K562 (cell line): Measurements from ENCODE around the gene FOXO3. TPM values are rescaled to one million over a fixed set of nuclear protein-coding genes. Genes with fewer than 3 reads are reported as not detected.

Experiments
- BACH1 ChIP-seq: fragments of 200-800 bp; sonication (Bioruptor generic); IDR thresholded peaks from 2 replicates; pipeline ENCODE4 v1.6.1; 2016; ENCODE audit warnings: missing genetic modification characterization, missing compliant biosample characterization
- BRCA1 ChIP-seq, 2 experiments: fragments of 450-650 bp in 1 of 2; sonication (generic) in 1 of 2; formaldehyde crosslinking in 1 of 2; IDR thresholded peaks; 2 replicates each; pipeline versions ENCODE4 v1.5.0 to v1.6.1; 2017 to 2020; ENCODE audit warnings: mild to moderate bottlenecking in 1 of 2, missing genetic modification reagents in 1 of 2
- CBFA2T2 ChIP-seq: fragments of 450-650 bp; conservative IDR thresholded peaks from 2 replicates; pipeline ENCODE4 v1.6.1; 2017; ENCODE audit warnings: mild to moderate bottlenecking
- CBX3 ChIP-seq, 2 experiments: IDR thresholded peaks; 1 replicate in 1 of 2; 2 replicates in 1 of 2; pipeline ENCODE4 v1.6.1; 2012; ENCODE audit warnings: inconsistent platforms in 2 of 2, low read length in 2 of 2, borderline replicate concordance in 1 of 2, control low read depth in 1 of 2
- CREB1 ChIP-seq, 2 experiments: sonication (generic) in 1 of 2; formaldehyde crosslinking in 1 of 2; IDR thresholded peaks; 2 replicates each; pipeline versions ENCODE4 v1.6.1 to v1.8.0; 2012 to 2022; ENCODE audit warnings: inconsistent platforms in 1 of 2, mild to moderate bottlenecking in 1 of 2, missing genetic modification reagents in 1 of 2, moderate library complexity in 1 of 2
- HDGF ChIP-seq: fragments of 450-650 bp; IDR thresholded peaks from 2 replicates; pipeline ENCODE4 v1.6.1; 2016
- HNRNPL ChIP-seq: fragments of 200-400 bp; formaldehyde crosslinking; IDR thresholded peaks from 2 replicates; pipeline ENCODE4 v1.6.1; 2017; ENCODE audit warnings: low read depth, mild to moderate bottlenecking, low read length
- MIER1 ChIP-seq: fragments of 450-650 bp; IDR thresholded peaks from 2 replicates; pipeline ENCODE4 v1.6.1; 2016; ENCODE audit warnings: antibody characterized with exemption, mild to moderate bottlenecking, low read depth
- PHF20 ChIP-seq: fragments of 450-650 bp; IDR thresholded peaks from 2 replicates; pipeline ENCODE4 v1.6.1; 2018; ENCODE audit not compliant: partially characterized antibody
- RBM34 ChIP-seq: fragments of 200-400 bp; formaldehyde crosslinking; IDR thresholded peaks from 2 replicates; pipeline ENCODE4 v1.6.1; 2018; ENCODE audit warnings: low read length, borderline replicate concordance; ENCODE audit not compliant: insufficient read depth
- SRF ChIP-seq, 2 experiments: fragments of 250-450, 450-650 bp in 1 of 2; sonication (Bioruptor Pico) in 1 of 2; sonication (generic) in 1 of 2; formaldehyde crosslinking; IDR thresholded peaks; 2 replicates each; pipeline versions ENCODE4 v1.5.0 to v1.5.1; 2020 to 2022; ENCODE audit warnings: mild to moderate bottlenecking in 1 of 2, missing genetic modification reagents in 1 of 2
- TSC22D4 ChIP-seq: fragments of 450-650 bp; IDR thresholded peaks from 2 replicates; pipeline ENCODE4 v1.6.1; 2016; ENCODE audit warnings: missing genetic modification characterization, missing biosample characterization, control low read depth
- ZC3H11A ChIP-seq: IDR thresholded peaks from 2 replicates; pipeline ENCODE4 v1.6.1; 2012; ENCODE audit warnings: low read depth, low read length, improper control_type of control experiment
- ZNF507 ChIP-seq: conservative IDR thresholded peaks from 2 replicates; pipeline ENCODE4 v1.6.1; 2017; ENCODE audit warnings: missing genetic modification characterization, missing compliant biosample characterization
- ZNF583 ChIP-seq: fragments of 250-450 bp; sonication (Bioruptor Pico); IDR thresholded peaks from 2 replicates; pipeline ENCODE4 v1.4.0; 2020
- ZNF785 ChIP-seq: fragments of 250-450 bp; sonication (Bioruptor Pico); IDR thresholded peaks from 2 replicates; pipeline ENCODE4 v1.4.0; 2020; ENCODE audit warnings: mild to moderate bottlenecking
- polyA plus RNA-seq, 8 experiments: library from polyadenylated mRNA; depleted of rRNA in 4 of 8; stranded (reverse) in 5 of 8; unstranded in 3 of 8; fragments of >200 nt; fragmentation: Nextera tagmentation in 2 of 8; fragmentation: Illumina TruSeq in 1 of 8; extraction: Ambion mirVana in 2 of 8; extraction: Trizol in 1 of 8; gene quantifications; 2 replicates each; pipeline versions ENCODE4 v1.2.1 to v1.2.3, GENCODE V29; 2011 to 2014; ENCODE audit warnings: inconsistent platforms in 1 of 8, missing spikeins in 1 of 8
- total RNA-seq, 7 experiments: library from RNA; depleted of rRNA in 6 of 7; stranded (reverse); fragments of >200 nt in 6 of 7; fragmentation: Illumina TruSeq in 2 of 7; extraction: Trizol in 2 of 7; gene quantifications; 2 replicates each; pipeline versions ENCODE4 v1.2.1 to v1.2.3, GENCODE V29; 2011 to 2021; ENCODE audit warnings: low replicate concordance in 1 of 7
- TF ChIP-seq, protein P1 (sequence below): fragments of 150-350 bp; IDR thresholded peaks from 2 replicates; pipeline ENCODE4 v1.6.1; 2014; ENCODE audit warnings: low read depth, mild to moderate bottlenecking, low read length, borderline replicate concordance
- TF ChIP-seq, protein P2 (sequence below): fragments of 450-650 bp; IDR thresholded peaks from one replicate; pipeline ENCODE4 v1.6.1; 2018; ENCODE audit warnings: mild to moderate bottlenecking, moderate library complexity; ENCODE audit not compliant: partially characterized antibody
- TF ChIP-seq, protein P3 (sequence below), 2 experiments: fragments of 450-650 bp in 1 of 2; sonication (generic) in 1 of 2; formaldehyde crosslinking in 1 of 2; IDR thresholded peaks in 1 of 2; conservative IDR thresholded peaks in 1 of 2; 2 replicates each; pipeline versions ENCODE4 v1.6.1 to v1.8.1; 2016 to 2023; ENCODE audit warnings: mild to moderate bottlenecking in 2 of 2, moderate library complexity in 2 of 2, inconsistent platforms in 1 of 2, missing genetic modification reagents in 1 of 2
- TF ChIP-seq, protein P4 (sequence below): sonication (generic); formaldehyde crosslinking; IDR thresholded peaks from 2 replicates; pipeline ENCODE4 v1.8.0; 2022; ENCODE audit warnings: mild to moderate bottlenecking, missing genetic modification reagents

FOXO3 gene
- total and polyA plus RNA-seq, 9 of the 15 experiments (the other 6 are each of a cell fraction or from before 2014, with no cell fraction given): 3.0 to 14.6 (median 6.0) TPM

DNA sequence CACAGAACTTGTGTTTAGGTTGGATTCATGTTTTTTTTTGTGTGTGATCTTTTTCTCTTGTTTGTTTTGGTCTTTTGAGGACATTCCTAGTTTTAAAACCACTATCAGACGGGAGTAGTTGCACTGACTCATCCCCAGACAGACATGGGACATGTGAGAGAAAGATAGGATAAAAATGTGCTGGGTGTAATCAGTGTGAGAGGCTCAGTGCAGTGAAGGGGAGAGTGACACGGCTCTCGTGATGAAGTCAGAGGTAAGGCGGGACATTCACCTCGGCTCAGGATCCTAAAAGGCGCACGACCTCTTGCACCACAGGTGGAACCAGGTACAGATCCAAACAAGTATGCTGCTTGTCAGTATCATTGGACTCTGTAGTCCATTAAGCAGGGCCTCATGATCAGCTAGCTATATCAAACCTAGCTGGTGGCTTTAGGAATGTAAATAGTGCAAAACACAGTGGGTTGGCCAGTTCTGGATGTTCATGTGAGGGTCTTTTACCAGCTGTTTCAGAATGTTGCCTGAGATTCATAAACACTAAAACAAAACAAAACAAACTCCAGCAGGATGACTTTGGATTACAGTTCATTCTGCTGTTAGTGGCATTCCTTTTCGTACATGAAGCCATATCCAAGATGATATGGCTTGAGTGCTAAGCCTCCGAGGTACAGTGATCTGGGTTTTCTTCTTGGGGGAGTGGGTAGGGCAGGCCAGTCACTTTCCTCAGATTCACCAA, 18.0 kb downstream of the FOXO3 start (continued):
- TF ChIP-seq, protein P1, sequence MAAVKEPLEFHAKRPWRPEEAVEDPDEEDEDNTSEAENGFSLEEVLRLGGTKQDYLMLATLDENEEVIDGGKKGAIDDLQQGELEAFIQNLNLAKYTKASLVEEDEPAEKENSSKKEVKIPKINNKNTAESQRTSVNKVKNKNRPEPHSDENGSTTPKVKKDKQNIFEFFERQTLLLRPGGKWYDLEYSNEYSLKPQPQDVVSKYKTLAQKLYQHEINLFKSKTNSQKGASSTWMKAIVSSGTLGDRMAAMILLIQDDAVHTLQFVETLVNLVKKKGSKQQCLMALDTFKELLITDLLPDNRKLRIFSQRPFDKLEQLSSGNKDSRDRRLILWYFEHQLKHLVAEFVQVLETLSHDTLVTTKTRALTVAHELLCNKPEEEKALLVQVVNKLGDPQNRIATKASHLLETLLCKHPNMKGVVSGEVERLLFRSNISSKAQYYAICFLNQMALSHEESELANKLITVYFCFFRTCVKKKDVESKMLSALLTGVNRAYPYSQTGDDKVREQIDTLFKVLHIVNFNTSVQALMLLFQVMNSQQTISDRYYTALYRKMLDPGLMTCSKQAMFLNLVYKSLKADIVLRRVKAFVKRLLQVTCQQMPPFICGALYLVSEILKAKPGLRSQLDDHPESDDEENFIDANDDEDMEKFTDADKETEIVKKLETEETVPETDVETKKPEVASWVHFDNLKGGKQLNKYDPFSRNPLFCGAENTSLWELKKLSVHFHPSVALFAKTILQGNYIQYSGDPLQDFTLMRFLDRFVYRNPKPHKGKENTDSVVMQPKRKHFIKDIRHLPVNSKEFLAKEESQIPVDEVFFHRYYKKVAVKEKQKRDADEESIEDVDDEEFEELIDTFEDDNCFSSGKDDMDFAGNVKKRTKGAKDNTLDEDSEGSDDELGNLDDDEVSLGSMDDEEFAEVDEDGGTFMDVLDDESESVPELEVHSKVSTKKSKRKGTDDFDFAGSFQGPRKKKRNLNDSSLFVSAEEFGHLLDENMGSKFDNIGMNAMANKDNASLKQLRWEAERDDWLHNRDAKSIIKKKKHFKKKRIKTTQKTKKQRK: no peak
- TF ChIP-seq HDGF (no peak), RBM34 (no peak), SRF (CRISPR knock-in tag; IDR thresholded peaks at IDR 0.05) (no peak), MIER1 (no peak), ZNF785 (CRISPR knock-in tag) (no peak), HNRNPL (no peak), ZC3H11A (no peak), ZNF507 (no peak), BACH1 (0 out of 2 replicates have a peak, but pooled peaks have one; percentile 49), PHF20 (no peak), CBFA2T2 (peak; percentile 96), TSC22D4 (tag) (no peak), CREB1 (IDR thresholded peaks at IDR 0.05) (peak; percentile 50; the same call in 1 of the 2 replicates), CREB1 (CRISPR knock-in tag; IDR thresholded peaks at IDR 0.05) (0 out of 2 replicates have a peak, but pooled peaks have one; percentile 40), ZNF583 (CRISPR knock-in tag) (no peak), BRCA1 (IDR thresholded peaks at IDR 0.05) (no peak), BRCA1 (CRISPR knock-in tag; IDR thresholded peaks at IDR 0.05) (no peak), CBX3 (IDR thresholded peaks at IDR 0.05; ENCODE audit: borderline replicate concordance in 1 of 2, low read length in 2 of 2) (no peak; a peak in 1 of 3 replicates)
- TF ChIP-seq, protein P2, sequence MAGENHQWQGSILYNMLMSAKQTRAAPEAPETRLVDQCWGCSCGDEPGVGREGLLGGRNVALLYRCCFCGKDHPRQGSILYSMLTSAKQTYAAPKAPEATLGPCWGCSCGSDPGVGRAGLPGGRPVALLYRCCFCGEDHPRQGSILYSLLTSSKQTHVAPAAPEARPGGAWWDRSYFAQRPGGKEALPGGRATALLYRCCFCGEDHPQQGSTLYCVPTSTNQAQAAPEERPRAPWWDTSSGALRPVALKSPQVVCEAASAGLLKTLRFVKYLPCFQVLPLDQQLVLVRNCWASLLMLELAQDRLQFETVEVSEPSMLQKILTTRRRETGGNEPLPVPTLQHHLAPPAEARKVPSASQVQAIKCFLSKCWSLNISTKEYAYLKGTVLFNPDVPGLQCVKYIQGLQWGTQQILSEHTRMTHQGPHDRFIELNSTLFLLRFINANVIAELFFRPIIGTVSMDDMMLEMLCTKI: no peak
- TF ChIP-seq, protein P3, sequence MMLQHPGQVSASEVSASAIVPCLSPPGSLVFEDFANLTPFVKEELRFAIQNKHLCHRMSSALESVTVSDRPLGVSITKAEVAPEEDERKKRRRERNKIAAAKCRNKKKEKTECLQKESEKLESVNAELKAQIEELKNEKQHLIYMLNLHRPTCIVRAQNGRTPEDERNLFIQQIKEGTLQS (IDR thresholded peaks at IDR 0.05): peak; percentile 93
- TF ChIP-seq, protein P3 (CRISPR knock-in tag; conservative IDR thresholded peaks at IDR 0.05): no peak; the same call in 1 of the 2 replicates
- TF ChIP-seq, protein P4, sequence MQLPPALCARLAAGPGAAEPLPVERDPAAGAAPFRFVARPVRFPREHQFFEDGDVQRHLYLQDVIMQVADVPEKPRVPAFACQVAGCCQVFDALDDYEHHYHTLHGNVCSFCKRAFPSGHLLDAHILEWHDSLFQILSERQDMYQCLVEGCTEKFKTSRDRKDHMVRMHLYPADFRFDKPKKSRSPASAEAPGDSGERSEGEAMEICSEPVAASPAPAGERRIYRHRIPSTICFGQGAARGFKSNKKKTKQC: no peak
